SKM-1 treated with dmso at 0.1 percent for 144 hours (cell line): ENCODE data around the gene PSMD9.
A peak's percentile ranks its signal among the peaks of the same experiment; 100 is the strongest.
"Not testable (repeated sequence)": the region's sequence is repeated elsewhere in the genome, so short reads cannot be mapped to it uniquely, and the experiment has no call there.

ENCODE experiments used
- DNase-seq: peaks from one replicate; lab custom pipeline; 2025; ENCODE audit not compliant: unreplicated experiment; lab: John Stamatoyannopoulos, UW

PSMD9 gene, protein sequence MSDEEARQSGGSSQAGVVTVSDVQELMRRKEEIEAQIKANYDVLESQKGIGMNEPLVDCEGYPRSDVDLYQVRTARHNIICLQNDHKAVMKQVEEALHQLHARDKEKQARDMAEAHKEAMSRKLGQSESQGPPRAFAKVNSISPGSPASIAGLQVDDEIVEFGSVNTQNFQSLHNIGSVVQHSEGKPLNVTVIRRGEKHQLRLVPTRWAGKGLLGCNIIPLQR

DNA sequence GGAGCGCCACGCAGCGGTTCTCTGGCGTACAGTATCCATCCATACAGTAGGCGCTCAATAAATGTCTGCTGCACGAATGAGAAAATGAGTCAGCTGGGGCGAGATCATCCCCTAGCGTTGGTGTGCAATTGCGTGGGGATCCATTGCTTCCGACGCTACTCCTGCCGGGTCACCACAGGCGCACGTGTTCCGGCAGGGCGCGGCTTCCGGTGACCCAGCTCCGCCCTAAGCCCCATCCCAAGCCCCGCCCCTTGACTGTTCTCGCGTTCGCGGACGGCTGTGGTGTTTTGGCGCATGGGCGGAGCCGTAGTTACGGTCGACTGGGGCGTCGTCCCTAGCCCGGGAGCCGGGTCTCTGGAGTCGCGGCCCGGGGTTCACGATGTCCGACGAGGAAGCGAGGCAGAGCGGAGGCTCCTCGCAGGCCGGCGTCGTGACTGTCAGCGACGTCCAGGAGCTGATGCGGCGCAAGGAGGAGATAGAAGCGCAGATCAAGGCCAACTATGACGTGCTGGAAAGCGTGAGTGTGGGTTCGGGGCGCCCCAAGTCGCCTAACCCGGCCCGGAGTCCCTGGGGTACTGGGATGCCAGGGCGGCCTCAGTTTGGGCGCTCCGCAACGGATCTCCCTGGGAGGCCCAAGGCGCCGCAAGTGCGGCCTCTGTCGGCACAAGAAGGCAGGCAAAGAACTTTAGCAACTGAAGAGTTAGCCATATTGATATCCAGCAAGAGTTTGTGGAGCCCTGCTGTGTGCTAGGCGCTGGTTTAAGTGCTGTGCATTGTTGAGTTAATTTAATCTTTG lies at the start of gene PSMD9:
PSMD9 (plus strand) TSS at position 313 of the 796 bp plus-strand sequence; CDS start at position 380, 67 bp downstream.
- DNase-seq, result peak; percentile 84

DNA sequence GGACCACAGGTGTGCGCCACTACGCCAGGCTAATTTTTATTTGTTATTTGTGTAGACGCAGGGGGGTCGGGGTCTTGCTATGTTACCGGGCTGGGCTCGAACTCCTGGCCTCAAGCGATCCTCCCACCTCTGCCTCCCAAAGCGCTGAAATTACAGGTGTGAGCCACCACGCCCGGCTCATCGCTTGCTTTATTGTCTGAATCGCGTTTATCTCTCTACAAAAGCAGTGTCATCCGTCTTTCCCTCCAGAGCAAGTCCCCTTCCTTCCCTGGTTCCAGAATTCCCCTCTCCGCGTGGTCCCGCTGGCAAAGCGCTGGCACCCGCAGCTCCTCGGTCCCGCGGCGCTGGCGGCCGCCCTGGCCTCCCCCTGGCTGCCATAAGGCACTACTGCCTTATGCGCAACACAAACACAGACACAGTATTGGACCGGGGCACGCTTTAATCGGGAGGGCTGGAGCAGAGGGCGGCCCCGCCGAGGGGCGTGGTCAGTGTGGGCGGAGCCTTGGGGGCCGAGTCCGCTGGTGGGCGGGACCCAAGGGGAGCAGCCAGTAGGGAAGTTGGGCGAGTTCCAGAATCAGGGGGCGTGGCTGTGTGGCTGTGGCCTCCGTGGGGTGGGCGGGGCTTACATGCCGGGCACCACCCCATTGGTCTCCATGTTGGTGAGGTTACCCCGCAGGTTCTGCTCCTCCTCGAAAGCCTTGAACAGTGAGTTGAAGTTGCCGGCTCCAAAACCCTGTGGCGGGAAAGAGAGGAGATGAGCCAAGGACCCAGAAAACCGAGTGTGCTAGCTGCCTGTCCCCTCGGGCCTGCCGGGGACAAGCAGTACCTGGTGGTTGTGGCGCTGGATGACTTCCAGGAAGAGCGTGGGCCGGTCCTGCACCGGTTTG lies 49.2 kb upstream of the PSMD9 start:
- DNase-seq, result peak; percentile 72

DNA sequence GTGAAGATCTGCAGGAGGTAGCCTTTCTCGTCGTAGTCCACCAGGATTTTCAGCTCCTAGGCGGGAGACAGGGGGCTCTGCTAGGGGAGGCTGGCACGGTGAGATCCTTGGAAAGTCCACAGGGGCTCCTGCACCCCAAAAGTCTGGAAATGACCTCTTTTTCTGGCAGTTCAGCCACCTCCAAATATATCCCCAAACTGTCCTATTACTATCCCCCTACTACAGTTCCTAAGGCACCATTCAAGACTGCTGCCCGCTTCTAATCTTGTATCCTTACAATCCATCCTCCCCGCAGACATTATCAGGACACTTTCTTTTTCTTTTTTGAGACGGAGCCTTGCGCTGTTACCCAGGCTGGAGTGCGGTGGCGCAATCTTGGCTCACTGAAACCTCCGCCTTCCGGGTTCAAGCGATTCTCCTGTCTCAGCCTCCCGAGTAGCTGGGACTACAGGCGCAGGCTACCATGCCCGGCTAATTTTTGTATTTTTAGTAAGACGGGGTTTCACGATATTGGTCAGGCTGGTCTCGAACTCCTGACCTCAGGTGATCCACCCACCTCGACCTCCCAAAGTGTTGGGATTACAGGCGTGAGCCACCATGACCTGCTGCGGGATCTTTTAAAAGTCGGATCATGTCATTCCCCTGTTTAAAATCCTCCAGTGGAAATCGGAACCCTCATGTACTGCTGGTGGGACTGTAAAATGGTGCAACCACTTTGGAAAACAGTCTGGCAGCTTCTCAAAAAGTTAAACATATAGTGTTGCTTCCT lies 48.4 kb upstream of the PSMD9 start:
- DNase-seq, result no peak

DNA sequence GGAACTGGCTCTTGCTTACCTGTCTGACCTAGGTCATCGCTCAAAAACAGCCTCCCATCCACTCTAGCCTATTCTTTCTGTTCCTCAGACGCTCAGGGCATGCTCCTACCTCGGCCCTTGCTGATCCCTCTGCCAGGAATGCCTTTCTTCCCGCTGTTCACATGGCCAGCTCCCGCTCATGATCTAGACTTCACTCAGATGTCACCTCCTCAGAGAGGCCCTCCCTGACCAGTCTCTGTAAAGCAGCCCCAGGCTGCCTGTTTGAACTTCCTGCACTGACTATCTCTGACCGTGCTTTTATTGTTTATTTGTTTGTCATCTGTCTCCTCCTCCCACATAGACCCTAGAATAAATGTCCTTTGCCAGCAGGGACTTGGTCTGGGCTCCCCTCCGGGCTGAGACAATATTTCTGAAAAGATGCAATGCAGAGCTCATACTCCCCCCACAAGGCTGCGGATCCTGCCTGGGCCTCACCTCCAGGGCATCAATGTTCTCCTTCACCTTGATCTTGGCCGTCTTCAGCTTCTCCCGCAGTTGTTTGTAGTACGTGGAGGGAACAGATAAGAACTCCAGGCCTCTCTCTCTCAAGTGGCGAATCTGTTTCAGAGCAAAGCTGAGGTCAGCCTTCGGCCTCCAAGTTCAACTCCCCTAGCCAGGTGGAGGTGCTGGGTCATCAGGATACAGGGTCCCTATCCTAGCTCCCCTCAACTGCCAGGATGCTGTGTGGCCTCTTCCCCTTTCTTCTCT lies 45.2 kb upstream of the PSMD9 start:
- no peak for DNase-seq

DNA sequence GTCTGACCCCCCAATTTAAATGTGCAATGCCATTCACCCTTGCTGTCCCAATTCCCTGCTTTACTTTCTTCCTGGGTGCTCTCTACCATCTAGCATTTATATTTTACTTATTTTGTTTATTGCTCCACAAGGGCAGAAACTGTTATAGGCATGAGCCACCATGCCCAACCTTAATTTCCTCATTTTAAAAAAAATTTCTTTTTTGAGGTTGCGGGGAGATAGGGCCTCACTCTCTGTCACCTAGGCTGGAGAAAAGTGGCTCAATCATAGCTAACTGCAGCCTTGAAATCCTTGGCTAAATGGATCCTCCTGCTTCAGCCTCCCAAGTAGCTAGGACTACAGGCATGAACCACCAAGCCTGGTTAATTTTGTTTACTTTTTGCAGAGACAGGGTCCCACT lies 42.9 kb upstream of the PSMD9 start:
- DNase-seq, result no peak

DNA sequence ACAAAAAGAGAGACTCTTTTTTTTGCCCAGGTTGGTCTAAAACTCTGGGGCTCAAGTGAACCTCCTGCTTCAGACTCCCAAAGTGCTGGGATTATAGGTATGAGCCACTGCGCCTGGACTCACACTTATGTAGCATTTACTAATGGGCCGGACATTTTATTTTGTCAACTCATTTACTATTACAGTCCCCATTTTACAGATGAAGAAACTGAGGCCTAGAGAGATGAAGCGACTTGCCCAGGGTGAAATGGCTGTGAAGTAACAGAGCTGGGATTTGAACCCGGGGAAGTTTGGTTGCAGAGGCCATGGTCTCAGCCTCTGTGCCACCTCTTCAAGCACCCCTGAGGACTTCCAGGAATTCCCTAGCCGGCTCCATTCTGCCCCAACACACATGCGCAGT lies 39.4 kb upstream of the PSMD9 start:
- DNase-seq, result no peak

DNA sequence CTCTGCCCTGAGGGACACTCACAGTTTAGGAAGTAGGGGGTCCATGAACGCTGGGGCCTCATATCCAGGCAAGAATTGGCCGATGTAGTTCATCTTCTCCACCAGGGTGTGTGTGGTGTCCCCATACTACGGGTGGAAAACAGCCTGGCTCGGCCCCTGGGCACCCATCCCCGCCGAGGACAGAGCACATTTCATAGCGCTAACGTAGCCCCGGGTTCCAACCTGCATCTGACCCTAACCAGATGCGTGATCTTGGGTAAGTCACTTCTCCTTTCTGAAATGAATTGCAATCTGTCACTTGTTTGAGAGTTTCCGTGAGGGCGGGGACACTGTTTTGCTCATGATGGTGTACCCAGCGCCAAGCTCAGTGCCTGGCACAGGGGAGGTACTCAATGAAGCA lies 38.9 kb upstream of the PSMD9 start:
- DNase-seq, result peak; percentile 7

DNA sequence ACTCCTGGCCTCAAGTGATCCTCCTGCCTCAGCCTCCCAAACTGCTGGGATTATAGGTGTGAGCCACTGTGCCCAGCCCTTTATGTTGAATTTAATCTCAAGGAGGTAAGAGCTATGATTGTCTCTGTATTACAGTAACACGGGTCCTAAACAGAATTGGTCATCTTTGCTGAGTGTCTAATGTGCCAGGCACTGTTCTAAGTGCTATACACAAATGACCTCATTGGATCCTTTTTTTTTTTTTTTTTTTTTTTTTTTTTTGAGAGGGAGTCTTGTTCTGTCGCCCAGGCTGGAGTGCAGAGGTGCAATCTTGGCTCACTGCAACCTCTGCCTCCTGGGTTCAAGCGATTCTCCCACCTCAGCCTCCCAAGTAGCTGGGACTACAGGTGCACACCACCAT lies 36.2 kb upstream of the PSMD9 start:
- not testable (repeated sequence) for DNase-seq

DNA sequence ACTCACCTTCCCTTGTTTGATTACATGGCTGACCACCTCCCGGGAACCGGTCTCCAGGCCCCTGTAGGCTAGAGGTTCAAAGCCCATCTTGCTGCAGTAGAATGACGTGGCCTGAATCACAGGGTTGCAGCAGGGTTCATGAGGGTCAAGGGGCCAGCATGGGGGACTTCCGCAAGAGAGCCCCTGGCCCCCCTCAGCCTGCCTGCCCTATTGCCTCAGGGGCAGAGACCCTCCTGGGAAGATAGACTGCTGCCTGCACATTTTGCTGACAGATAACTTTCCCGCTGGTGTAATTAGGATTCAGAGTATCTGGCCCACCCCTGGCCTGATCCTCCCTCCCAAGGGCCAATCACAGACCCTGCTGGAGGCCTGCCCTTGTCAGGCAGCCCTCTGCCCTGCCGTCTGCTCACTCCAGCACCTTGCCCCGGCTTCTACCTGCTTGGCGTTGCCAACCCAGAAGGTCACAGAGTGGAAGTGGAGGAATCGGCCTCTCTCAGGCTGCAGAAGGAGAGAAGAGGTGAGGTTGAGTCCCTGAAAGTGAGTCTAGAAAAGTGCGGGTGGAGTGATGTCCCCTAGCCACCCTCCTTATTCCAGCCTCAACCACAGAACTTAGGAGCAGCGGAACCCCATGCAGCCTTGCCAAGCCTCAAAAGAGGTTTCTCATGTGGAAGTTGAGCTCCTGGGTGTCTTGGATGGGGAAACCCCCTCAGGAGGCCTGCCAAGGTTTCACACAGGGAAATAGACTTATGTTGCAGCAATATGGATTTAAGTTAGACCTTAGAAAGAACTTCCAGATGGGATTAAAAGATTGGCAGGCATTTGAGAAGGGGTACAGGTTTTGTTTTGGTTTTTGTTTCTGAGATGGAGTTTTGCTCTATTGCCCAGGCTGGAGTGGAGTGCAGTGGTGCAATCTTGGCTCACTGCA lies 31.0 kb upstream of the PSMD9 start:
- no peak for DNase-seq

DNA sequence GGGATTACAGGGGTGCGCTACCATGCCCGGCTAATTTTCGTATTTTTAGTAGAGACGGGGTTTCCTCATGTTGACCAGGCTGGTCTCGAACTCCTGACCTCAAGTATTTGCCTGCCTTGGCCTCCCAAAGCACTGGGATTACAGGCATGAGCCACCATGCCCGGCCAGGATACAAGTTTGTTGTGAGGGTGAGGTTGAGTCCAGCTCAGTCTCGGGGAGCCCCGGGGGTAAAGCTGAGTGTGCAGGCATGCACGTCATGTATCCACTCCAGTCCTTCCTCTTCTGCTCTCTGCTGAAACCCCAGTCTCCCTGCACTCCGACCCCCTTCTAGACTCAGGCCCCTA lies 30.3 kb upstream of the PSMD9 start:
- DNase-seq, result no peak

DNA sequence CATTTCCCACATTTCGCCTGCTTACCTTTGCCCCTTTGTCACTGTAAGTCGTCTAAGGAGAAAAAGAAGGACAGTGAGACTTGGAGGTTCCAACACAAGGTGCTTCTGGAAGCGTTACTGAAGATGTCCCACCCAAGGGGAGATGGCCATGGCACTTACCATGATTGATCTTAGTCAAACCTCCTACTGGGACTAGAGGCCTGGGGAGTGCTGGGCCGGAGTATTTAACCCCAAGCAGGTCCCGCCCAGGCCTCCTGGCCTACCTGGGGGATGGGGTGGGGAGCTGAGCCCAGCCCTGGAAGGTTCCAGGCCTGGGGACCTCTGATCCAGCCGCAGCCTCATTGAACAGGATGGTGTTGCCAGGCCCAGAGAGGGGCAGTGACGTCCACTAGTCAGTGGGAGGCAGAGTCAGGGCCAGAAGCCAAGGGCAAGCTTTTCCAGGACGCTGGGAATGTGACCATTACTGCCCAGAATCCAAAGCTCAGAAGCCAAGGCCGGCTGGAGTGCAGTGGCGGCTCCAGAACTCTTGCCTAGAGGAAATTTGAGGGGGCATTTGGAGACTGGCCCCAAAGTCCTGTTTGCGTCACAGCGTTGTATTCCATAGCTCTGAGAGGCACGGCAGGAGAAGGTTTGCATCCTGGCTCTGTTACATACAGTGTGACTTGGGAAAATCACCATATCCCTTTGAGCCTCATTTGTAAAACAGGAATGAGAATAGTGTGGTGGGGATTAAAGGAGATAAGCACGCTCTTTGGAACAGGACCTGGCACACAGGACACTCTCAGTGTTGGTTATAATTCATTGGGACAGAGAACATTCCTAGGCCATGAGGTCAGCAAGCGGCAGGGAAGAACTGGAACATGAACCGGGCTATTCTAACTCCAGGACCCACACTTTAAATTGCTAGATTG lies 29.7 kb upstream of the PSMD9 start, which contains the start of gene HPD:
HPD (minus strand) TSS at position 198 of the 911 bp plus-strand sequence; CDS start at position 162, 36 bp downstream.
- no peak for DNase-seq

DNA sequence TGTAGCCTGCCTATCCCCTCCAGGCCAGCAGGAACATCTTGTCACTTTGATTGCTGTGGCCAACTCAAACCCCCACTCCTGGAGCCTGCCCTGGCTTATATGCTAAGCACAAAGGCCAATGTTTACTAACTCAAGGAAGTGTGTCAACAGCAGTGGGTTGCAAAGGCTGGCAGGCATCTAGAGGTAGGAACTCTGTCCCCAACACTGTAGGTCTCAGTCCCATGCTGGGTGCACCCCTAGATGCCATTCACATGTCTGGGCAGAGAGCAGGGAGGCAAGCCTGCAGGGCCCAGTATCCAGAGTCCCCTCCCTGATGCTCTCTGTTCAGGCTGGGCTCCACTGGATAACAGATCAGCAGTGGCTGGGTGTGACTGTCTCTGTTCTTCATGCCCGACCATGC lies 28.3 kb upstream of the PSMD9 start:
- no peak for DNase-seq

DNA sequence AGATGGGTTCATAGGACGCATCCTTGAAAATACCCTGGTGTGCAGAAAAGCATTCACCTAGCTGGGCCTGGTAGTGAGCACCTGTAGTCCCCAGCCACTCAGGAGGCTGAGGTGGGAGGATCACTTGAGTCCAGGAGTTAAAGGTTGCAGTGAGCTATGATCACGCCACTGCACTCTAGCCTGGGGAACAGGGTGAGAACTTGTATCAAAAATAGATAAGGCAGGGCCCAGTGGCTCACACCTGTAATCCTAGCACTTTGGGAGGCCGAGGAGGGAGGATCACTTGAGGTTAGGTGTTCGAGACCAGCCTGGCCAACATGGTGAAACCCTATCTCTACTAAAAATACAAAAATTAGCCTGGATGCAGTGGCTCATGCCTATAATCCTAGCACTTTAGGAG lies 27.9 kb upstream of the PSMD9 start:
- DNase-seq, result not testable (repeated sequence)

DNA sequence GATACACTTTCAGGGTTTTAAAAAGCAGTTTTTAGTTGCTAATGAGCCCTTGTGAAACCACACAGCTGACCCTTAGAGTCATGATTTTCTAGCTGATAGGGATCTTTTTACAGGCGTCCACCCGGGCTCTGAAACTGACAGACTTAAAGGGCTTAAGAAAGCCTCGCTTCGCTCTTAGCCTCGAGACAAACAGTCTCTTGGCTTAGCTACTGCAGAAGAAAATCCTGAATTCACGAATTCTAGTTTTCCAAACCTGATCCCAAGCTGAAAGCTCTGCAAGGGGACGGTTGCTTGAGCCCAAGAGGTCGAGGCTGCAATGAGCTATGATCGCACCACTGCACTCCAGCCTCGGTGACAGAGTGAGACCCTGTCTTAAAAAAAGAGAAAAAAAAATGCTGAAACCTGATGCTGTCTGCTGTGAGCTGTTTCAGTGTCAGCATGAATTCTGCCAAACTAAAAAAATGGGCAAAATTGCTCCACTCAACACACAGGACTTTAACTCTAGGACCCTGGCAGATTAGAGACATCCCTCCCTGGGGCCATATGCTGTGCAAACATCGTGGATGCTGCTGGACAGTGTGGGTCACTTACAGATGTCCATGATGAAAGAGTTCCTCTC lies 26.8 kb upstream of the PSMD9 start:
- DNase-seq, result no peak

DNA sequence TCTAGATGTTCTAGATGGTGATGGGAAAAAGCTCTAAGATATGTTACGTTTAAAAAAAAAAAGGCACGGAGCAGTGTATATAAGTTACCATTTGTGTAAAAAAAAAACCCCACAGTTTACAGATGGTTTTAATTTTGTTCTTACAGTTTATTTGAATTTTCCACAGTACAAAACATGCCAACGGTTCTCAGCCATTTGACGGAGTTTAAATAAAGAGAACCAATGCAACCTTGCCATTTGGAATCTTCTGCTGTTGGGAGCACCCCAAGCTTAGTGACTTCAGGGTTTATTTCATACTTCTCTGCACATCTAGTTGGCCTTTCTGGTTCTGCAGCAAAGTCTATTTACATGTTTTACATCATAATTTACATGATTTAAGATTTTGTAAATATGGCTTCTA lies 22.3 kb upstream of the PSMD9 start:
- DNase-seq, result no peak

DNA sequence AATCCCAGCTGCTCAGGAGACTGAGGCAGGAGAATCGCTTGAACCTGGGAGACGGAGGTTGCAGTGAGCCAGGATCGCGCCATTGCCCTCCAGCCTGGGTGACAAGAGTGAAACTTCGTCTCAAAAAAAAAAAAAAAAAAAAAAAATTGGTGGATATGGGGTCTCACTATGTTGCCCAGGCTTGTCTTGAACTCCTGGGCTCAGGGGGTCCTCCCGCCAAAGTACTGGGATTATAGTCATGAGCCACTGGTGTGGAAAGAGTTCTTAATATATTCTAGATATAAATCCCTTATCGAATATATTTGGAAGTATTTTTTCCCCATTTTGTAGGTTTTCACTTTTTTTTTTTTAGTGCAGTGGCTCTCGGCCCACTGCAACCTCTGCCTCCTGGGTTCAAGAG lies 19.4 kb upstream of the PSMD9 start:
- not testable (repeated sequence) for DNase-seq

DNA sequence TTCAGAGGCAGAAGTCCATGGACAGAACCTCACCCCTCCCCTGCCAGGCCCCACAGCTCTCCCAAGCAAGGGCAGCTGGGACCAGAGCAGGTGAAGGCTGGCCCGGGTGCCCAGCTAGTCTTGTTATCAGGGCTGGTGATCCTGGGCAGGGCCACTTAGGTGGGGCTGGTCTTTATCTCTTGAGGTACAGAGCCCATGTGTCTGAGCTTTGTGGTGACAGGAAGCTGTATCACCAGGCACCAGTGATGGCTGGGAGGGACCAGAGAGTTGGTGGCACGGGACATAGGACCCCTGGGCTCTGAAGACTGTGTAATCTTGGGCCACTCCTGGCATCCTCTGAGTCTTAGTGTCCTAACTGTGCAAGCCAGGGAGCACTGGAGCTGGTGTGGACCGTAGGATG lies 17.1 kb upstream of the PSMD9 start:
- no peak for DNase-seq
